ENCODE results near the gene XPNPEP3.
"Not testable (repeated sequence)": the region's sequence is repeated elsewhere in the genome, so short reads cannot be mapped to it uniquely, and the experiment has no call there.

Gene XPNPEP3

GRCh38 chr22:40856513-40857308 lies at the start of gene XPNPEP3, which contains the start of gene ST13:
TSS of gene XPNPEP3 (plus strand) at chr22:40857148. CDS start at chr22:40857182, 34 bp downstream.
TSS of gene ST13 (minus strand) at chr22:40856639. CDS start at chr22:40856540, 99 bp downstream.
- peak; percentile 99 for DNase-seq

- DNase-seq: no peak
Measured at GRCh38 chr22:40808018-40808841, 48.7 kb upstream of the XPNPEP3 start.

DNA sequence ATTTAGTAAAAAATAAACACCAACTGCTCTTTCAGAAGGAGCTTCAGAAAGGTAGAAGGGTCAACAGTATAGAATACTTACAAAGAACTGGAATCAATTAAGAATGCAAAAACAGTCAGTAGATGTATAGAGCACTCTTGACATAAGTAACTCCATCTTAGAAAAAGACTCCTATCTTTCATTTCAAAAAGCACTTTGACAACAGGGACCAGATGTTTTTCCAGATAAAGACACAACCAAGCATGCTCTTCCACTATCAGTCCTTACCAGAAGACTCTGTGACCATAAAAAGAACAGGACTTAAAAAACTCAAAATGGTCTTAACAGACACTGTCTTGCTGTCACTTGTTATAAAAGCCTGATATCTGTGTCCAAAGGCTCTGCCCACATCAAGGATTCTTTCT lies 43.0 kb upstream of the XPNPEP3 start:
- DNase-seq: peak; percentile 95

DNA sequence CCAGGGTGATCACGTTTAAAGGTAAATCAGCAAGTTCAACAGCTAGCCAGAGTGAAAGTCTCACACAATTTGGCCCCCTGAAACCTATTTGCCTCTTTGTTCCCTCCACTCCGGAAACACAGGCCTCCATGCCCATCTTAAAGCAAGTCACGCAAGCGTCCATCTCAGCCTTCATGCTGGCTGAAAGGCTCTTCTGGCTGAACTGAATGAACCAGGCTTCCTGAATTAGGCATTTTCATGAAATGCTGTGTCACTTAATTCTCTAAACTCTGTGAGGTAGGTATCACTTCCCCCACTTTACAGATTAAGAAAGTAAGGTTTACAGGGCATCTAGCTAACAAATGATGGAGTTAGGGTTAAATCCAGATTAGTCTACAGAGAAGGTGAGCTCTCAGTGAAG lies 39.2 kb upstream of the XPNPEP3 start:
- peak; percentile 16 for DNase-seq

DNA sequence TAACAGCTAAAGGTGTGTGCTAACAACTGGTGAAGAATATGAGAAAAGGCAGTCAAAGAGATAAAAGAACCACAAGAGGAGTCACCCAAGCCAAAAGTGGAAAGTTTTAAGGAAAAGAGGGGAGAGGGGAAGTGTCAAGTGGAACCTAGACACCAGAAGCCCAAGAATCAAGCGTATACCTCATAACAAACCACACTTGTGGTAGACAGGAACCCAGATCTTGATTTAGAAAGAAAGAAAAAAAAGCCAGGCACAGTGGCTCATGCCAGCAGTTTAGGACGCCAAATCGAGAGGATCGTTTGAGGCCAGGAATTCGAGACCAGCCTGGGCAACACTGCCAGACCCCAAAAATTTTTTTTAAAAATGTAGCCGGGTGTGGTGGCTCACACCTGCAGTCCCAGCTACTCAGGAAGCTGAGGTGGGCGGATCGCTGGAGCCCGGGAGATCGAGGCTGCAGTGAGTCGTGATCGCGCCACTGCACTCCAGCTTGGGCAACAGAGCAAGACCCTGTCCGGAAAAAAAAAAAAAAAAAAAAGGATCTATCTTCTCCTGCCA lies 38.7 kb upstream of the XPNPEP3 start:
- DNase-seq: peak; percentile 66

GRCh38 chr22:40818747-40819598 lies 38.0 kb upstream of the XPNPEP3 start, which contains the start of gene SLC25A17:
TSS of gene SLC25A17 (minus strand) at chr22:40819346. CDS start at chr22:40819248, 98 bp downstream.
- DNase-seq: peak; percentile 95

- peak; percentile 63 for DNase-seq
Measured at GRCh38 chr22:40819599-40820140, 37.3 kb upstream of the XPNPEP3 start.

GRCh38 chr22:40823426-40823825 lies 33.5 kb upstream of the XPNPEP3 start:
- no peak for DNase-seq

DNA sequence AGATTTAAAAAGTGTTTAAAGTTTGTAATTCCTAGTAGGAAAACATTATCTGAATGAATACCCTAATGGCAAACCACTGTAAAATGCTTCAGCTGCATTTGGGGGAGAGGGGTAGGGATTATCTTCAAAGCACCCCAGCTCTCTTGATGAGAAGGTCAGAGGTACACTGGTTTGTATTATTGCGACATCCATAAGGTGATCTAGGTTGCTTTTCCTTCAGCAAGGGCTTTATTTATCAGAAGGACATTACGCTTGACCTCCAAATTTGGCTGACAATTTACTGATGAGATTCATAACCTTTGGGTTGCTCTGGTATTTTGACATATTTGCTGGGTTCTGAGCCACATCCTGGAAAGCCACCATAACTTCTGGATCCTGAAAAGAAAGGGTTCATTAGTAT lies 30.7 kb upstream of the XPNPEP3 start:
- not testable (repeated sequence) for DNase-seq

- no peak for DNase-seq
Measured at GRCh38 chr22:40826984-40827741, 29.8 kb upstream of the XPNPEP3 start.

DNA sequence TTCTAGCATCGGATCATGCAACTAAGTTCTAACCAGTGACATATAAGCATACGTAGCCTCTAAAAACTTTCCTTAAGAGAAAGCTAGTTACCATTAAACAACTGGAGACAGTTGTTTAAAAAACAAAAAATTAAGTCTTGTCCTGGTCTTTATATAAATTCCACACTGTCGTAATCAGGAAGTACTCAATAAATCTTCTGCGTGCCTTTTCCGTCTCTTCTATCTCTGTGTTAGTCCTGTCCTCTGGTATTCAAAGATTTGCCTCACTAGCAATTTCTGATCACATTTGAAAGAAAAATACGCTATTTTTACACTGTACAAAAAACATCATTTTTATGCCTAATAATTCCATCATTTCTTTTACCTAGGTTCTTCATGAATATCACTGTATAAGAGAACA lies 27.8 kb upstream of the XPNPEP3 start:
- DNase-seq: no peak

- no peak for DNase-seq
Measured at GRCh38 chr22:40834619-40835018, 22.3 kb upstream of the XPNPEP3 start.

- no peak for DNase-seq
Measured at GRCh38 chr22:40838486-40838885, 18.5 kb upstream of the XPNPEP3 start.

GRCh38 chr22:40844951-40845350 lies 12.0 kb upstream of the XPNPEP3 start:
- no peak for DNase-seq

DNA sequence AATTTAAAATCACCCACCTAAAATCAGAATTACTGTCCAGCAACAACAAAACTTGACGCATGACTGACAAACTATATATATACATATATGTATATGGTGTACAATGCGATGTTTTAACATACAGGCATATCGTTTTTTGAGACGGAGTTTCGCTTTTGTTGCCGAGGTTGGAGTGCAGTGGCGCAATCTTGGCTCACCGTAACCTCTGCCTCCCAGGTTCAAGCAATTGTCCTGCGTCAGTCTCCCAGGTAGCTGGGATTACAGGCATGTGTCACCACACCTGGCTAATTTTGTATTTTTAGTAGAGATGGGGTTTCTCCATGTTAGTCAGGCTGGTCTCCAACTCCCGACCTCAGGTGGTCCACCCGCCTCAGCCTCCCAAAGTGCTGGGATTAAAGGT lies 11.1 kb upstream of the XPNPEP3 start:
- DNase-seq: not testable (repeated sequence)

GRCh38 chr22:40853333-40853732 lies 3.6 kb upstream of the XPNPEP3 start:
- no peak for DNase-seq

DNA sequence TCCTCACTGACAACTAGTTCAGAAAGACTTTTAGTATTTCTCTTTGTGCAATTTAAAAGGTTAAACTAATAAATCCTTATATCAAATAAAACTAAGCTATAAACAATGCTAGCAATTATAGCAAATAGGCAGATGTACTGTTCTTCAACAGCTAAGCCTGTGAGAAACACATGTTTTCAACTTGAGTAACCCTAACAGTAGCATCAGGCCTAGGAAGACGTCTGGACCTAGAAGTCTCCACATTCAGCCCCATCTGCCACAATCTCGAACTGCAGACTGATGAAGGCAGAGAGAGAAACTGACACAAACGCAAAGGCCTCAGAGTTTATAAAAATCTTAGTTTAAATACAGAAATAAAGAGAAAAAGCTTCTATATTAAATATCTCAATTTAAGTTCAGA lies 3.0 kb upstream of the XPNPEP3 start:
- peak; percentile 27 for DNase-seq

DNA sequence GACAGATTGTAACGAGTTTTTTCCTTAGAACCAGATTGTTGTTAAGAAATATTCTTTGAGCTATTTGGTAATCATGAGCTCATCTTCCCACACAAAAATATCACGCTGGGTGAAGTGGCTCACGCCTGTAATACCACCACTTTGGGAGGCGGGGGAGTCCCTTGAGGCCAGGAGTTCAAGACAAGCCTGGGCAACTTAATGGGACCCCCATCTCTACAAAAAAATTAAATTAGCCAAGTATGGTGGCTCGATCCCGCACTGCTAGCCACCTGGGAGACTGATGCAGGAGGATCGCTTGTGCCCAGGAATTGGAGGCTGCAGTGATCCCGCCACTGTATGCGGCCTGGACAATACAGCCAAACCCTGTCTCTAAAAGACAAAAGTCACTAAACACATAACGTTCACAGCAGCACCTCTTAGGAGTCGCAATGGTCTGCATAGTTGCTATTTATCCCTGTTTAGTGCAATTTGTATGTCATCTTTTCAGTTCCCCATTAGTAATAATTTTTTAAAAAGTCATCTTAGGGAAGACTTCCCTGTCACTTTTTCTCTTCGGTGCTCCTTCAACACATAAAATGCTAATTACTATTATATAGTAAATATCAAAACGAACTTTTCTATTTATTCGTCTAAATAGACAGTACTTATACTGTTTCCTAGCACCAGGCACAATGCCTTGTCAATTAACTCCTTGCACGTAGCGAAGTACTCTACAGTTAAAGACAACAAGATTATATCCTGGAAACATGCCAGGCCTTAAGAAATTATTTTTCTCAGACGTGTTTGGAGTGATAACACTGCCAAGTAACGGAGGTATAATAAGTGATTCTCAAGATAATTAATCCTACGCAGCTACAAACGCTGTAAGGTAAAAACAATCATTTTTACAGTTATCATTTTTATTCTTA lies 1.6 kb upstream of the XPNPEP3 start:
- peak; percentile 83 for DNase-seq

DNA sequence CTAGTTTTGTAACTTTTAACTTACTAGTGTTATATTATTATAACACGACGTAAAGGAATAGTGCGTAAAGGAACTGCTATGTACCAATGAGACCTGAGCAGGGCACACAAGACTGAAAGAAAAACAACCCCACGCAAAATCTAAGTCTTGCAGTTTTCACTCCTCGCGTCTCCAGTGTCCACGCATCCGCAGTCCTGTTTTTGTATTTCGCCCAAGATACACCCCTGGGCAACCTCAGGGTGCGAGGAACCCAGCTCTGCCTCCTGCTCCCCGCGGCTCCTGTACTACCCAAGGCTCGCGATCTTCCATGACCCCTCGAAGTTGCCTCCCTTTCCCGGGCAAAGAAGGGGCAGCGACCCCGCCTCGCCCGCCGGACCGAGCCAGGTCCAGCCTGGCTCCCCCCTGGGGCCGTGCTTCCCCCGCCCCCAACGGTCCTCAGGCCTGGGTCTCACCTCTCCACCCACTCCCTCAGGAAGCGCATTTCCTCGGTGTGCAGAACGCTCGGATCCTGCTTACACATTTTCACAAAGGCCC lies 902 bp upstream of the XPNPEP3 start:
- peak; percentile 63 for DNase-seq

DNA sequence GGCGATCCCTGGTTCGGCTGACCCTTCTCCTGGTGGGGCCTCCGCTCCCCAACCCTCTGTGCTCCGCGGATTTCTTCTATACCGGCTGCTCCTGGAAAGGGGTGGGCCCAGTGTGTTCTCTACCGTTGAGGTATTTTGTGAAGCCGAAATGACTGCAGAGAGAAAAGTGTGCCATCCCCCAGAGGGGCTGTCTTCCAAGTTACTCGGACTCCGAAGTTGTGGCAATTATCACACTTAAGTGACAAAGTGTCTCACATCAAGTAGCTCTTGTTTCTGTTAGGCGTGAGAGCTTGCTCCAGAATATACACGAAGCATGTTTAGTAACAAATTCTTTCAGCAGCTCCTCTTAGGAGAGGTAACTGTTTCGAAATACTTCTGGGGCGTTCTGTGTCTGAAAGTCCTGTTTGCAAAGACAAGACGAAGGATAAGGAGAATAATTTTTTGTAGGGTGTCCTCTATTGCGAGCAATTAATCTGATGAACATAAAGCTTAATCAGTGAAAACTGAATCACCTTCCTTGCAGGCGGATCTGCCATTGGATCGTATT lies 434 bp downstream of the XPNPEP3 start:
- peak; percentile 18 for DNase-seq

Measured in hematopoietic multipotent progenitor cell treated with erythropoietin and hydrocortisone succinate and interleukin-3 and kit ligand, for 4 days (in vitro differentiated cells).